ENCODE data around the gene IMP4. TPM values are rescaled to one million over a fixed set of nuclear protein-coding genes. Genes with fewer than 3 reads are reported as not detected.

The IMP4 gene
- total RNA-seq, 3 donors from 2014 or later = 52.7 to 70.4 (median 56.0) TPM

GRCh38 chr2:130338793-130339345, 3.8 kb upstream of the IMP4 start:
- H3K4me3 ChIP-seq = no peak overlapping the region
- intact Hi-C loops (cut with DNase I, micrococcal nuclease) = loop anchor here (10.0 kb wide), 1 partner anchor 154 kb away; the partner anchor contains the start of genes MZT2B (in 2 of the 2) and SMPD4 (in 2 of the 2)
- peaks cover 9% of the 10 kb centered on the region for H3K4me1 ChIP-seq (ENCODE audit: low read depth)
- ATAC-seq (no peak), DNase-seq (no peak)
- no peaks in the 10 kb centered on the region for H3K36me3 ChIP-seq (ENCODE audit: low read depth)
- no peaks in the 10 kb centered on the region for H3K9me3 ChIP-seq
- no peak for TF ChIP-seq CTCF (IDR thresholded peaks at IDR 0.05)

- DNase-seq (peak in 1 of 3 donors; percentile 35), ATAC-seq (no peak)
- intact Hi-C loops (cut with DNase I, micrococcal nuclease) = loop anchor here (10.0 kb wide), 1 partner anchor 155 kb away; the partner anchor contains the start of genes MZT2B (in 2 of the 2) and SMPD4 (in 2 of the 2)
- H3K9me3 ChIP-seq = no peaks in the 10 kb centered on the region
- H3K4me1 ChIP-seq (ENCODE audit: low read depth) = peaks cover 11% of the 10 kb centered on the region
- peaks cover under 1% of the 10 kb centered on the region for H3K36me3 ChIP-seq (ENCODE audit: low read depth)
- TF ChIP-seq CTCF (IDR thresholded peaks at IDR 0.05) = no peak
- no peak overlapping the region for H3K4me3 ChIP-seq
These were observed 2.6 kb upstream of the IMP4 start for GRCh38 chr2:130339885-130340745.

GRCh38 chr2:130341562-130342019, 1.1 kb upstream of the IMP4 start:
- ATAC-seq = peak; percentile 10
- peak in 1 of 3 donors; percentile 69 for DNase-seq
- intact Hi-C loops (cut with DNase I, micrococcal nuclease) = no loop called here
- H3K36me3 ChIP-seq (ENCODE audit: low read depth) = peaks cover 15% of the 10 kb centered on the region
- peaks cover 11% of the 10 kb centered on the region for H3K4me1 ChIP-seq (ENCODE audit: low read depth)
- TF ChIP-seq CTCF (IDR thresholded peaks at IDR 0.05) = no peak
- H3K9me3 ChIP-seq = no peaks in the 10 kb centered on the region
- H3K4me3 ChIP-seq = peak overlapping the region; percentile 56

- TF ChIP-seq CTCF (IDR thresholded peaks at IDR 0.05) = no peak
- Histone ChIP-seq H3K4me3 (peak overlapping the region; percentile 56), H3K9me3 (no peaks in the 10 kb centered on the region), H3K4me1 (ENCODE audit: low read depth) (peaks cover 11% of the 10 kb centered on the region), H3K36me3 (ENCODE audit: low read depth) (peaks cover 17% of the 10 kb centered on the region)
- peak; percentile 87 for ATAC-seq
- DNase-seq = peak; percentile 88 to 95 (median 91)
- intact Hi-C loops (cut with DNase I, micrococcal nuclease) = no loop called here
These were observed 621 bp upstream of the IMP4 start for GRCh38 chr2:130342020-130342532.

GRCh38 chr2:130344578-130344977, 1.9 kb downstream of the IMP4 start:
- Histone ChIP-seq H3K9me3 (no peaks in the 10 kb centered on the region), H3K36me3 (ENCODE audit: low read depth) (peaks cover 17% of the 10 kb centered on the region), H3K4me1 (ENCODE audit: low read depth) (peaks cover 11% of the 10 kb centered on the region), H3K4me3 (no peak overlapping the region)
- ATAC-seq = no peak
- DNase-seq = peak in 1 of 3 donors; percentile 33
- intact Hi-C loops (cut with DNase I, micrococcal nuclease) = no loop called here
- no peak for TF ChIP-seq CTCF (IDR thresholded peaks at IDR 0.05)

Measured in mucosa of descending colon (tissue), 3 donors.